SU-DHL-6 (cell line): Measurements from ENCODE around the gene SLC10A1.

Experiments
- CTCF ChIP-seq: fragments of 200-600 bp; sonication (generic); IDR thresholded peaks from one replicate; pipeline ENCODE4 v1.5.1; 2017; ENCODE audit warnings: antibody characterized with exemption, mild to moderate bottlenecking, low read length, moderate library complexity; ENCODE audit not compliant: insufficient read depth, poor library complexity, severe bottlenecking
- EZH2phosphoT487 ChIP-seq: fragments of 200-600 bp; sonication (generic), shearing (Covaris generic); conservative IDR thresholded peaks from 2 replicates; pipeline ENCODE4 v1.6.1; 2018; ENCODE audit warnings: mild to moderate bottlenecking, antibody characterized with exemption, low read length, moderate library complexity, mixed read lengths

DNA sequence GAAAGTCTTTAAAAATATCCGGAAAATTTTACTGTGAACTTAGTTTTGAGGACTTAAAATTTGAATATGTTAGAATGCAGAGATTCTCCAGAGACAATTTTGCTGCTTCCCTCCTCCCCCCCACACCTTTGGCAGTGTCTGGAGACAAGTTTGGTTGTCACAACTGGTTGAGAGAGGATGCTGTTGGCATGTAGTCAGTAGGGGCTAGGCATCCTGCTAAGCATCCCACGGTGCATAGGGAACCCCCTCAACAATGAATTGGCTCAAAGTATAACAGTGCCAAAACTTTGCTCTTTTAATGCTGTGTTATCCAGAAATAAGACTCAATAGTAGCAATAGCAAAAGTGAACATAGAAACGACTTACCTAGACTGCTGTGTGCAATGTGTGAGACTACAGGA lies 26.5 kb downstream of the SLC10A1 start:
- TF ChIP-seq CTCF = no peak
- no peak for TF ChIP-seq EZH2phosphoT487
